CD4-positive, CD25-positive, alpha-beta regulatory T cell (primary cell): Measurements from ENCODE around the gene LRPAP1. TPM values are rescaled to one million over a fixed set of nuclear protein-coding genes. Genes with fewer than 3 reads are reported as not detected.

Source experiments
- ATAC-seq, 2 donors: fragments of 150-1000 bp; cut with Tn5 transposase; one replicate each; pipeline ENCODE4 v1.10.0; 2021; ENCODE audit warnings: low read depth in 2 of 2, moderate number of reproducible peaks in 2 of 2, moderate library complexity in 1 of 2
- DNase-seq, 3 donors: peaks; one replicate each; pipeline versions ENCODE4 v3.0.0 to v3.0.0-alpha.2; 2012 to 2022; ENCODE audit warnings: mixed read lengths in 1 of 3
- H3K27ac ChIP-seq: one replicate; pipeline ENCODE4 v1.7.0; 2013; ENCODE audit warnings: mild to moderate bottlenecking, low read length; ENCODE audit not compliant: insufficient read depth, poor library complexity, severe bottlenecking
- H3K27me3 ChIP-seq: one replicate; pipeline ENCODE4 v1.7.0; 2013; ENCODE audit warnings: low read length; ENCODE audit not compliant: control insufficient read depth, insufficient read depth
- H3K36me3 ChIP-seq: one replicate; pipeline ENCODE4 v1.7.0; 2013; ENCODE audit warnings: mild to moderate bottlenecking, low read length, moderate library complexity; ENCODE audit not compliant: control insufficient read depth, insufficient read depth
- H3K4me1 ChIP-seq: 2 replicates; pipeline ENCODE4 v1.7.0; 2013; ENCODE audit warnings: mild to moderate bottlenecking, low read length; ENCODE audit not compliant: insufficient read depth, control insufficient read depth, poor library complexity, severe bottlenecking
- H3K4me3 ChIP-seq: one replicate; pipeline ENCODE4 v1.7.0; 2013; ENCODE audit warnings: low read depth, mild to moderate bottlenecking, low read length, moderate library complexity
- H3K9me3 ChIP-seq, 2 experiments: 1 replicate in 1 of 2; 2 replicates in 1 of 2; pipeline ENCODE4 v1.7.0; 2013; ENCODE audit warnings: low read length in 2 of 2, mild to moderate bottlenecking in 1 of 2, moderate library complexity in 1 of 2; ENCODE audit not compliant: control insufficient read depth in 2 of 2
- H3K27ac Mint-ChIP-seq, 3 donors: one replicate each; pipeline ENCODE4 v1.8.0; 2020 to 2022; ENCODE audit warnings: mild to moderate bottlenecking in 3 of 3, mixed read lengths in 3 of 3, moderate library complexity in 2 of 3
- H3K27me3 Mint-ChIP-seq: one replicate; pipeline ENCODE4 v1.8.0; 2022; ENCODE audit warnings: mild to moderate bottlenecking, mixed read lengths
- H3K36me3 Mint-ChIP-seq: one replicate; pipeline ENCODE4 v1.8.0; 2020; ENCODE audit warnings: mixed read lengths
- H3K4me1 Mint-ChIP-seq, 4 donors: one replicate each; pipeline ENCODE4 v1.8.0; 2020 to 2022; ENCODE audit warnings: mixed read lengths in 4 of 4, mild to moderate bottlenecking in 1 of 4
- H3K4me3 Mint-ChIP-seq, 4 donors: one replicate each; pipeline ENCODE4 v1.8.0; 2020 to 2022; ENCODE audit warnings: mild to moderate bottlenecking in 4 of 4, mixed read lengths in 4 of 4, moderate library complexity in 3 of 4
- H3K9me3 Mint-ChIP-seq, 7 donors: one replicate each; pipeline ENCODE4 v1.8.0; 2020 to 2022; ENCODE audit warnings: mixed read lengths in 7 of 7, mild to moderate bottlenecking in 3 of 7, moderate library complexity in 2 of 7
- polyA plus RNA-seq, 4 donors: library from polyadenylated mRNA; unstranded; fragments of 300-500 nt; fragmentation: Illumina TruSeq; gene quantifications; one replicate each; pipeline ENCODE4 v1.2.3, GENCODE V29; 2021
- total RNA-seq: library from RNA; stranded (reverse); gene quantifications from one replicate; pipeline ENCODE4 v1.2.3, GENCODE V29; 2022

LRPAP1 gene
- total and polyA plus RNA-seq, 5 donors from 2014 or later, result 78.4 to 111 (median 99.2) TPM

- Histone ChIP-seq H3K9me3 (no peaks in the 10 kb centered on the region), H3K27me3 (no peaks in the 10 kb centered on the region), H3K4me1 (no peaks in the 10 kb centered on the region), H3K36me3 (peaks cover 88% of the 10 kb centered on the region), H3K4me3 (no peak overlapping the region), H3K27ac (no peak overlapping the region)
- H3K4me3 Mint-ChIP-seq, result no peak overlapping the region
- ATAC-seq, result no peak
- H3K36me3 Mint-ChIP-seq, result peaks cover 32% of the 10 kb centered on the region
- DNase-seq, result no peak
- H3K4me1 Mint-ChIP-seq, result no peaks in the 10 kb centered on the region
- no peak overlapping the region for H3K27ac Mint-ChIP-seq
- H3K27me3 Mint-ChIP-seq, result no peaks in the 10 kb centered on the region
- peaks cover 0 to 3% (median 0%) of the 10 kb centered on the region in 7 donors for H3K9me3 Mint-ChIP-seq
These were observed 13.7 kb downstream of the LRPAP1 start for GRCh38 chr4:3518511-3518880.

DNA sequence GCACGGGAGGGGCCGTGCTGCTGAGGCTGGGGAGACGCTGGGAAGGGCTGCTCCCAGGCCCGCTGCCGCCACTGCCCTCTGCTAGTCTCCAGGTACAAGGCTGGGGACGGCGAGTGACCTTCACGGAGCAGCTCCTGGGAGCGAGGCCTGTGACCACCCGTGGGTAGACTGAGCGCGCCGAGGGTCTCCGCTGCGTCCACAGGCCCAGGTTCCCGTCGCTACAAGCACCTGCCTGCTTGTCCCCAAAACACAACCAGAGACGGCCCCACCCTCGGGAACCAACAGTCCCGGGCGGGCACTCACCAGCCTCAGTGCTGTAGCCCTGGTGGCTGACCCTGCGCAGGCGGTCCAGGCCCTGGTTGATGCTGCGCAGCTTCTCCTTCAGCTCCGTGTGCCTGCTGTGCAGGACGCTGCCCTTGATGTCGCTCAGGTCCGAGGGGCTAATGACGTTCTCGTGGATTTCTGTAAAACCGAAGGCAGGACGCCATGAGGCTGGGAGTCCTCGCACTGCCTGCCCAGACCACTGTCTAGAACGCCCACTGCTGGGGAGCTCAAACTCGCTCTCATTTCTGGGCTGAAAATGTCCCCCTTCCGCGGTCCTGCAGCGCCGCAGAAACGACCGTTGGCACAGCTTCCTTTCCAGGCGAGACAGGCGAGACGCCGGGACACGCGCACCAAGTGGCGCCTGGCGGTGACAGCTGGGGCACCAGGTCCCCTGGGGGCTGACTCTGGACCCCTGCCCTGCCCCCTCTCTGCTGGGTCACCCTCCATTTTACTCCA is 14.3 kb downstream of the LRPAP1 start:
- no peak overlapping the region for H3K27ac ChIP-seq
- no peaks in the 10 kb centered on the region for H3K4me1 Mint-ChIP-seq
- DNase-seq (no peak), ATAC-seq (no peak)
- no peaks in the 10 kb centered on the region for H3K27me3 Mint-ChIP-seq
- H3K36me3 ChIP-seq, result peaks cover 85% of the 10 kb centered on the region
- H3K36me3 Mint-ChIP-seq, result peaks cover 37% of the 10 kb centered on the region
- peak overlapping the region in 1 of 4 donors; percentile 9 for H3K4me3 Mint-ChIP-seq
- peaks cover 0 to 7% (median 0%) of the 10 kb centered on the region in 7 donors for H3K9me3 Mint-ChIP-seq
- no peaks in the 10 kb centered on the region for H3K27me3 ChIP-seq
- no peak overlapping the region for H3K27ac Mint-ChIP-seq
- no peaks in the 10 kb centered on the region for H3K9me3 ChIP-seq
- H3K4me1 ChIP-seq, result no peaks in the 10 kb centered on the region
- H3K4me3 ChIP-seq, result no peak overlapping the region

DNA sequence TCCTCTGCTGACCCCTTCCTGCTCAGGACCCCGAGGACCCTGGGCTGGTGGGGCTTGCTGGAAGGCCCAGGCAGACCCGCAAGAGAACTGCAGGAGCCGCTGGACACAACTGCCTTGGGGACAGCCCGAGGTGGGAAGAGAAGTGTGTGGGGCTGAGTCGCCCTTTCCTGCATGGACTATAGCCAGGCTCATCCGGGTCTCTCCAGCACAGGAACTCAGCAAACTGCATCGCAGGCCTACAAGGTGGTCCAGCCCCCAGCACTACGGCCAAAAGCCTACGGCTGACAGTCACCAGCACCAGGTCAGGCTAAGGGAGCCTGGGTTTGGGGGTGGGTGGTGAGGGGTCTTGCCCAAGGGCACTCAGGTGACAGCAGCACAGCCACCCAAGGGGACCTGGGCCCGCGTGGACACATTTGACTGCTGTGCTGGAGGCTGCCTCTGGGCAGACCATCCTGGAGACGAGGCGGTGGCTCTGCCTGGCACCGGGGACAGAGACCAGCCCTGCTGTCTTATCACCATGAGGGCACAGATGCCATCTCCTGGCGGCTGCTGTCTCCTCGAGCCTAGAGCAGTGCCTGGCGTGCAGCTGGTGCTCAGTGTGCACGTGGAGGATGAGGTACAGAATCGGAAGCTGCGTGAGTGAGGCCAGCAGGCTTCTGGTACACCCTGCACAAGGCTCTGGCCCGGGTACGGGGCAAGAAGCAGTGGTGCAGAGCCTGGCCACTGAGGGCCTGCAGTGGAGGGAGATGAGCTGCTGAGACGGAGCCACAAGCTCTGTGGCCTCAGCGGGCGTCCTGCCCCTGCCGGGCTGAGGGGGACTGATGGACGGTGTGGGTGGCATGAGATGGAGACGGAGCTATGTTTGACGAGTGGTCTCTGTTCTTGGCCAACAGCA is 15.1 kb downstream of the LRPAP1 start:
- no peaks in the 10 kb centered on the region for H3K4me1 ChIP-seq
- Mint-ChIP-seq H3K27me3 (no peaks in the 10 kb centered on the region), H3K36me3 (peaks cover 43% of the 10 kb centered on the region), H3K9me3 (peaks cover 0 to 7% (median 0%) of the 10 kb centered on the region in 7 donors), H3K27ac (no peak overlapping the region), H3K4me1 (no peaks in the 10 kb centered on the region), H3K4me3 (no peak overlapping the region)
- H3K4me3 ChIP-seq, result no peak overlapping the region
- peak in 1 of 2 donors; percentile 19 for ATAC-seq
- DNase-seq, result no peak
- H3K27ac ChIP-seq, result no peak overlapping the region
- H3K9me3 ChIP-seq, result no peaks in the 10 kb centered on the region
- H3K36me3 ChIP-seq, result peaks cover 87% of the 10 kb centered on the region
- no peaks in the 10 kb centered on the region for H3K27me3 ChIP-seq

DNA sequence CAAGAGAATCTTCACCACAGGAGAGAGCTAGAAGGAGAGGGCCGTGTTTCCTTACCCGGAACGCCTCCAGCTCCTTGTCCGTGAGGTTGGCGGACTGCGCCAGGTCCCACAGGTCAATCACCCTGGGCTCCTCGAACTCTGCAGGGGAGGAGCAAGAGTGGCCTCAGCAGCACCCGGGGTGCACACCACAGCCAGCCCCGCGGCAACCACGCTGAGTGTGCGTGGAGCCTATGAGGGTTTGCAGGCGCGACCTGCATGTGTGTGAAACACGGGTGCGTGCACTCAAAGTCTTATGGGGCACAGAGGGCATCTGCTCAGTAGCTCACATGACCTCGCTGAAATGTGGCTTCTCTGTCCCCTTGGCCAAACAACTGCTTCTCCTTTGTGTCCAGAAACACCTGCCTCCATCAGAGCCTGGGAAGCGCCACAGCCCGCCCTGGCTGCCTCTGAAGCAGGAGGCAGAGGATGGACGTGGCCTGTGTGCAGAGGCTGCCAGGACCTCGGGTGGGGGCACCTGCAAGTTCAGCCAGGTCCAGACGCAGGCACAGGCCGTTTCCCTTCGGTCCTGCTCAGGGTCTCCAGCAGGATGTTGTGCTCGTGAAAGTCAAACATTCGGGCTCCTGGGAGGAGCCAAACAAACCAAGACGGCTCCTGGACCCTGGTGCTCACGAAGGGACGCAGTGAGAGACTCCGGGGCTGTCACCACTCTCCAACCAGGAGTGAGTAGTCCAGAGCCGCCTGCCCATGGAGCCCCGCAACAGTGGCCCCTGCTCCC is 16.0 kb downstream of the LRPAP1 start:
- no peak overlapping the region for H3K4me3 ChIP-seq
- Mint-ChIP-seq H3K27me3 (no peaks in the 10 kb centered on the region), H3K4me1 (no peaks in the 10 kb centered on the region), H3K9me3 (peaks cover 0 to 6% (median 0%) of the 10 kb centered on the region in 7 donors), H3K36me3 (peaks cover 44% of the 10 kb centered on the region), H3K4me3 (no peak overlapping the region), H3K27ac (no peak overlapping the region)
- H3K4me1 ChIP-seq, result no peaks in the 10 kb centered on the region
- H3K9me3 ChIP-seq, result no peaks in the 10 kb centered on the region
- H3K27ac ChIP-seq, result no peak overlapping the region
- H3K27me3 ChIP-seq, result no peaks in the 10 kb centered on the region
- DNase-seq, result no peak
- ATAC-seq, result no peak
- H3K36me3 ChIP-seq, result peaks cover 80% of the 10 kb centered on the region

GRCh38 chr4:3515646-3516045 is 16.6 kb downstream of the LRPAP1 start:
- Histone ChIP-seq H3K4me3 (no peak overlapping the region), H3K36me3 (peaks cover 79% of the 10 kb centered on the region), H3K9me3 (no peaks in the 10 kb centered on the region), H3K4me1 (no peaks in the 10 kb centered on the region), H3K27ac (no peak overlapping the region), H3K27me3 (no peaks in the 10 kb centered on the region)
- no peak for DNase-seq
- no peak overlapping the region for H3K4me3 Mint-ChIP-seq
- H3K27ac Mint-ChIP-seq, result no peak overlapping the region
- peaks cover 0 to 6% (median 0%) of the 10 kb centered on the region in 7 donors for H3K9me3 Mint-ChIP-seq
- peaks cover 50% of the 10 kb centered on the region for H3K36me3 Mint-ChIP-seq
- ATAC-seq, result no peak
- H3K4me1 Mint-ChIP-seq, result no peaks in the 10 kb centered on the region
- H3K27me3 Mint-ChIP-seq, result no peaks in the 10 kb centered on the region

- H3K27ac Mint-ChIP-seq, result no peak overlapping the region
- no peak overlapping the region for H3K4me3 Mint-ChIP-seq
- ATAC-seq (no peak), DNase-seq (no peak)
- peaks cover 48% of the 10 kb centered on the region for H3K36me3 Mint-ChIP-seq
- no peak overlapping the region for H3K27ac ChIP-seq
- H3K27me3 ChIP-seq, result no peaks in the 10 kb centered on the region
- no peaks in the 10 kb centered on the region for H3K27me3 Mint-ChIP-seq
- peaks cover 0 to 6% (median 0%) of the 10 kb centered on the region in 7 donors for H3K9me3 Mint-ChIP-seq
- no peak overlapping the region for H3K4me3 ChIP-seq
- no peaks in the 10 kb centered on the region for H3K4me1 ChIP-seq
- no peaks in the 10 kb centered on the region for H3K4me1 Mint-ChIP-seq
- peaks cover 79% of the 10 kb centered on the region for H3K36me3 ChIP-seq
- H3K9me3 ChIP-seq, result no peaks in the 10 kb centered on the region
These were observed 17.3 kb downstream of the LRPAP1 start for GRCh38 chr4:3514806-3515501.

DNA sequence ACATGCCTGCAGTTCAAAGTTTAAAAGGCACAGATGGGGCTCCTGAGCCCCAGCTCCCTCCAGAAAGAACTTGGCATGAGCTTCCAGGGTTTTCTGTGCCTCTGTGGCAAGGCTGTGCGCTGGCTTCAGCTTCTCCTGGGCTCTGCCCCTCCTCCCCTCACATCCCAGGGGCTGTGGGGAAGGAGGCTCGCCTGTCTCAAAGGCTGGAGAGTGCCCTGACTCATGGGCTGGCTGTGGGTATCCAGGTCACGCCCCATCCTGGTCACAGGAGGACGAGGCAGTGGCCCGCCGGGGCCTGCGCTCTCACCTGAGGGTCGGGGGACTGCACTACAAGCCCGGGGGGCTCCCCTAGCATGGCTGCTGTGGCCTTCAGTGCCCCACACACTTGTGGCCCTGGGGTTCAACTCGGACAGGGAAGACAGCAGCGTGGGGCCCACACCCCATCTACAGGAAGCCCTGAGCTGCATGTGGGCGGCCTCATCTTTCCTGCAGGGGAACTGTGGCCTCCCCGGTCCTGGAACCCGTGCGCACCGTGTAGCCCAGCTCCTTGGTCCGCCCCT is 17.9 kb downstream of the LRPAP1 start:
- H3K4me3 ChIP-seq, result no peak overlapping the region
- H3K36me3 ChIP-seq, result peaks cover 78% of the 10 kb centered on the region
- Mint-ChIP-seq H3K27me3 (no peaks in the 10 kb centered on the region), H3K36me3 (peaks cover 48% of the 10 kb centered on the region), H3K4me1 (no peaks in the 10 kb centered on the region), H3K27ac (no peak overlapping the region), H3K9me3 (peaks cover 0 to 6% (median 0%) of the 10 kb centered on the region in 7 donors), H3K4me3 (no peak overlapping the region)
- no peak overlapping the region for H3K27ac ChIP-seq
- ATAC-seq (no peak), DNase-seq (no peak)
- no peaks in the 10 kb centered on the region for H3K4me1 ChIP-seq
- no peaks in the 10 kb centered on the region for H3K9me3 ChIP-seq
- no peaks in the 10 kb centered on the region for H3K27me3 ChIP-seq
